HG02981 (cell line): Measurements from ENCODE around the gene PLEKHS1.
"Not testable (repeated sequence)": the region's sequence is repeated elsewhere in the genome, so short reads cannot be mapped to it uniquely, and the experiment has no call there.

ENCODE experiments used
- ATAC-seq: cut with Tn5 transposase; IDR thresholded peaks from one replicate; pipeline ENCODE4 v1.9.1; 2021; ENCODE audit warnings: mild to moderate bottlenecking, moderate library complexity; ENCODE audit not compliant: unreplicated experiment

The PLEKHS1 gene

GRCh38 chr10:113739577-113739976 is 11.9 kb upstream of the PLEKHS1 start:
- no peak for ATAC-seq

GRCh38 chr10:113740850-113741249 is 10.6 kb upstream of the PLEKHS1 start:
- ATAC-seq: no peak

GRCh38 chr10:113742466-113742865 is 9.0 kb upstream of the PLEKHS1 start:
- no peak for ATAC-seq

GRCh38 chr10:113743594-113743993 is 7.9 kb upstream of the PLEKHS1 start:
- ATAC-seq: no peak

- ATAC-seq: no peak
Observed at GRCh38 chr10:113745374-113745773, 6.1 kb upstream of the PLEKHS1 start.

GRCh38 chr10:113746217-113746957 is 5.1 kb upstream of the PLEKHS1 start:
- no peak for ATAC-seq

- no peak for ATAC-seq
Observed at GRCh38 chr10:113752553-113752952, 1.1 kb downstream of the PLEKHS1 start.

- ATAC-seq: no peak
Observed at GRCh38 chr10:113753020-113753692, 1.7 kb downstream of the PLEKHS1 start.

- ATAC-seq: no peak
Observed at GRCh38 chr10:113754125-113754524, 2.6 kb downstream of the PLEKHS1 start.

GRCh38 chr10:113754768-113755167 is 3.3 kb downstream of the PLEKHS1 start:
- no peak for ATAC-seq

GRCh38 chr10:113756940-113757543 is 5.6 kb downstream of the PLEKHS1 start:
- ATAC-seq: no peak

- no peak for ATAC-seq
Observed at GRCh38 chr10:113762083-113762482, 10.6 kb downstream of the PLEKHS1 start.

GRCh38 chr10:113764582-113764981 is 13.1 kb downstream of the PLEKHS1 start:
- no peak for ATAC-seq

GRCh38 chr10:113765910-113766309 is 14.4 kb downstream of the PLEKHS1 start:
- ATAC-seq: no peak

- ATAC-seq: no peak
Observed at GRCh38 chr10:113767222-113767621, 15.7 kb downstream of the PLEKHS1 start.

- no peak for ATAC-seq
Observed at GRCh38 chr10:113770346-113770745, 18.9 kb downstream of the PLEKHS1 start.

GRCh38 chr10:113771131-113771530 is 19.6 kb downstream of the PLEKHS1 start:
- ATAC-seq: not testable (repeated sequence)

GRCh38 chr10:113775686-113776294 is 24.3 kb downstream of the PLEKHS1 start:
- no peak for ATAC-seq

- no peak for ATAC-seq
Observed at GRCh38 chr10:113776553-113776952, 25.1 kb downstream of the PLEKHS1 start.

GRCh38 chr10:113780681-113781250 is 29.3 kb downstream of the PLEKHS1 start:
- no peak for ATAC-seq

- ATAC-seq: no peak
Observed at GRCh38 chr10:113782367-113782766, 30.9 kb downstream of the PLEKHS1 start.
